COLO829 (cell line): Measurements from ENCODE around the gene CKS2.

Source experiments
- DNase-seq: peaks from one replicate; pipeline ENCODE4 v3.0.0; 2012; ENCODE audit warnings: low spot score

Gene CKS2

GRCh38 chr9:89350988-89351557, 40.1 kb downstream of the CKS2 start:
- DNase-seq, result no peak

GRCh38 chr9:89351584-89352300, 40.7 kb downstream of the CKS2 start:
- DNase-seq, result no peak

GRCh38 chr9:89352451-89352850, 41.5 kb downstream of the CKS2 start:
- no peak for DNase-seq

- DNase-seq, result no peak
Measured at GRCh38 chr9:89352874-89353649, 42.1 kb downstream of the CKS2 start.

- DNase-seq, result no peak
Measured at GRCh38 chr9:89353989-89354388, 43.0 kb downstream of the CKS2 start.

GRCh38 chr9:89354471-89354870, 43.5 kb downstream of the CKS2 start:
- no peak for DNase-seq

- DNase-seq, result no peak
Measured at GRCh38 chr9:89356782-89357181, 45.8 kb downstream of the CKS2 start.

- DNase-seq, result no peak
Measured at GRCh38 chr9:89357331-89358197, 46.6 kb downstream of the CKS2 start.

- DNase-seq, result no peak
Measured at GRCh38 chr9:89358376-89358916, 47.5 kb downstream of the CKS2 start.

- no peak for DNase-seq
Measured at GRCh38 chr9:89358985-89359384, 48.0 kb downstream of the CKS2 start.

- DNase-seq, result no peak
Measured at GRCh38 chr9:89359751-89360261, 48.8 kb downstream of the CKS2 start.

GRCh38 chr9:89360465-89360864, 49.5 kb downstream of the CKS2 start:
- DNase-seq, result no peak

- DNase-seq, result no peak
Measured at GRCh38 chr9:89361031-89361430, 50.0 kb downstream of the CKS2 start.

- DNase-seq, result no peak
Measured at GRCh38 chr9:89361816-89362646, 51.0 kb downstream of the CKS2 start.

- DNase-seq, result no peak
Measured at GRCh38 chr9:89362647-89363310, 51.8 kb downstream of the CKS2 start.

GRCh38 chr9:89363311-89363670, 52.3 kb downstream of the CKS2 start:
- no peak for DNase-seq

- no peak for DNase-seq
Measured at GRCh38 chr9:89363921-89364665, 53.1 kb downstream of the CKS2 start.

GRCh38 chr9:89364666-89365531, 53.9 kb downstream of the CKS2 start:
- no peak for DNase-seq

GRCh38 chr9:89365532-89365912, 54.5 kb downstream of the CKS2 start:
- DNase-seq, result no peak
